ENCODE data around the gene SALL1. TPM values are rescaled to one million over a fixed set of nuclear protein-coding genes. Genes with fewer than 3 reads are reported as not detected.

SALL1 gene
- 0.88 TPM in 1 of 2 replicates, not detected in the other for total RNA-seq

DNA sequence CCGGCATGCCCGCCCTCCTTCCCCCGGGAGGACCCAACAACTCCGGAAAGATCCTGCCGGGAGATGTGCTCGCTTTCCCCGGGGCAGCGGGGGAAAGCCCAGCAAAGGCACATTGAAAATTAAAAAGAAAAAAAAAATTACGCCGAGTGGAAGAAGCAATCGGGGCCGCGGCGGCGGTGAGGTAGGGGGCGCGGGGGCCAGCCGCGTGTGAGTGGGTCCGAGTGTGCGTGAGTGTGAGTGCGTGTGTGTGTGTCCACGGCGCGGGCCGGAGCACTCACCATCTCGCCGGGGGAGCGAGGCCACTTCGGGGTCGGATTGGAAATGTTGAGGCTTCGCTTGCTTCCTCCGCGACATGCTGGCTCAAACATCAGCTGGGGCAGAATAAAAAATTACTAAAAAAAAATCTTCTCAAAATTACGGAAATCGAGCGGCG is at the start of gene SALL1:
Gene SALL1 (minus strand): TSS at position 383 of the 433 bp plus-strand sequence. CDS start 29 bp downstream, at position 354.
- DNase-seq (ENCODE audit: low read depth, low spot score) = no peak

DNA sequence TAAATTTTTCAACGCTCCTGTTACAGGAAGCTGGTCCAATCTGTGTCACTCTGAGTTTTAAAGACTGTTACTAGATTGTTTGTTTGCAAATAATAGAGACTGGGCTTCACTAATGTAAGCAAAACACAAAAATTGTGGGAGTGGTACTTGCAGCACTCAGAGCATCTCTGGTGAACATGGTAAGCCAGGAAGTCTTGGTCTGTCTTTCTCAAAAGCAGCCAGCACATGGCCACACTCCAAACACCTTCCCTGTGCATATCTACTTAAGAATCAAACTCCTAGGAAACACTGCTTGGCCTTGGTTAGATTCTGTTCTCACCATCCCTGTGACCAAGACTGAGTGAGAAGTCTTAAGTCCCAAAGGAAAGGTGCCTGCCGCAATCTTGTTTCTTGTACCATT is 49.7 kb upstream of the SALL1 start:
- no peak for DNase-seq (ENCODE audit: low read depth, low spot score)

DNA sequence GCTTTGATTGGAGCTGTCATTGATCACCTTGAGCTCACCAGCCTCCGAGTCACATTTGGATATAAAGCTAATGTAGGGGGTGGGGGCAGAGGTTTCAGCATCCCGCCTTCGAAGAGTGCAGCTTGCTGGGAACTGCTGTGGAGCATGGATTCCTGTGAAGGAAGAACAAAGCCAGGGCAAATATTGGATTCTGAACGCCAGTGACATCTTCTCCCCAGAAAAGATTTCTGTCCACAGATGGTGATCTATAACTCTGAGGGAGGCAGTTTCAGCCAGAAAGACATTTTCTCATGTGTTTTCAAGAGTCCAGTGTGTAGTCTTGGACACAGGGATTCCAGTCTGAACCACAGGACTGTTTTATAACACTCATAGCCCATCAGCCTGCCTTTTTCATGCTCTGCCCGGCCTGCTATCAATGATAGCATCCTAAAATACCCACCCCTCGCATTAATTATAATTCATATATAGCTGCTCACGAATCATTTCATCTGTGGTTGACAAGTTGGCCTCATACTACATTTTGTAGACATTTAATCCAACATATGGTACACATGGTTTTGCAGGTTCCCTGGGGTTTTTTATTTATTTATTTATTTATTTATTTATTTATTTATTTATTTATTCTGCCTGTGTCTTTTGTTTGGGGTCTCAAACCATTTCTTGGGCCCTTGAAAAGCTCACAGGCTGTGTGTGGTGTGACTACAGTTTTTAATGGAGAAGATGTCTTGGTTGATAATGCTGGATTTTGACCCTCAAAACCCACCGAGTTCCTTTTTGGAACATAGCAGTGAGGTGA is 47.1 kb upstream of the SALL1 start:
- no peak for DNase-seq (ENCODE audit: low read depth, low spot score)

DNA sequence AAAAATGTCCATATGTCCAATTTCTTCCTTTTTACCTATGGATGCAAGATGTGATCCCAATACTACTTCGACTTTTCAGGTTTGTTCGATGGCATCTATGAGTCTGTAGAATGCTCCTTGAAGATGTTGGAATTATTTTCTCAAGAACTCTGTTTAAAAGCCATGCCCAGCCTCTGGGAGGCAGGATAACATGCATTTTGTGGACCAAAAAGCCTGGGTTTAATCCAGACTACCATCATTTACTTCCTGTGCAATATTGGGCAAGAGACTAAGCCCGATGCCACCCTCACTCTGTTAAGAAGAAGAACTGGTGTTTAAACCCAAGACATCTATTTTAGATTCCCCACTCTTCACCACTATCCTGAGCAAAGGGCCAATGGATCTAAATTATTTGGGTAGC is 42.8 kb upstream of the SALL1 start:
- no peak for DNase-seq (ENCODE audit: low read depth, low spot score)

DNA sequence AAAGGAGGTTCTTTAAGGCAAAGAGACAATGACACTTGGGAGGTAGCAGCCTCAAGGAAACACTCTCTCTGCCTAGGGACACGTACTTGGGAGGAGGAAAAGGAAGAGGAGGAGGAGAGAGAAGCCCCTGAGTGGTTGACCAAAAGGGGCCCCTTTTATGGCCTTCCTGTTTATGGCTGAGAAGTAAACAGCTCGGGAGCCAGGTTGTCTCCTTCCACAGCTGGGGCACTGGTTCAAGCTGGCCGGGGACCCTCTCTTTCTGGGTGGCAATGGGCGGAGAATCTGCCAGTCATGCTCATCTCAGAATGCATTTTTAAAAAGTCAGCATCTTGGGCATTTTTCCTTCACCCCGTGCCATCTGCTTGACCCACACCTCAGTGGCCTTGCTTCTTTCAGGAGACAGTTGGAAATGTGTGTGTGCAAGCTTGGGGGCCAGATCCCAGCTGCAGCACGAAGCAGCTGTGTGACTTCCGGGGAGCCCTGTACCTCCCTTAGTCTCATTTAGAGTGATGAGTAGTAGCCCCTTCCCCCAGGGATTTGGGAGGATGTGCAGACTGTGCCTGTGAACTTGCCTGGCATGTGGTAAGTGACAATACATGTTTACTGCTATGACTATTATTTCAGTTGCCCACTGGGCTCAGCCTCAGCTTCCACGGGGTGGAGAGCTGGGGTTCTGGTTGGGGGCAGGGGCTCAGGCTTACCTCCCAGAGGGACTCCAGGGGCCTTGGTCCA is 33.8 kb upstream of the SALL1 start:
- no peak for DNase-seq (ENCODE audit: low read depth, low spot score)

DNA sequence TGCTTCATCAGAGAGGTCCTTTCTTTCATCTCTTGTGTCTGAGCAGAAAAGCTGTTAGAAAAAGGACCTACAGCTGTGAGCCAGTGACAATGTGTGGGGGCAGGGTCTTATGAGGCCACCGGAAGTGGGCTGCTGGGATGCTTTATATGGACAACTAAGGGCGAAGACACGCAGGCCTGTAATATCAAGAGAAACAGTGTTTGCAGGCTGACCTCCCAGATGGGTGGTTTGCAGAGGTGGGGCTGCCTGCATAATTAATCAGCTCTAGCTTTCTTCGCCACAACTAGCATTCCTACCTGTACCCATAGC is 30.4 kb upstream of the SALL1 start:
- no peak for DNase-seq (ENCODE audit: low read depth, low spot score)

DNA sequence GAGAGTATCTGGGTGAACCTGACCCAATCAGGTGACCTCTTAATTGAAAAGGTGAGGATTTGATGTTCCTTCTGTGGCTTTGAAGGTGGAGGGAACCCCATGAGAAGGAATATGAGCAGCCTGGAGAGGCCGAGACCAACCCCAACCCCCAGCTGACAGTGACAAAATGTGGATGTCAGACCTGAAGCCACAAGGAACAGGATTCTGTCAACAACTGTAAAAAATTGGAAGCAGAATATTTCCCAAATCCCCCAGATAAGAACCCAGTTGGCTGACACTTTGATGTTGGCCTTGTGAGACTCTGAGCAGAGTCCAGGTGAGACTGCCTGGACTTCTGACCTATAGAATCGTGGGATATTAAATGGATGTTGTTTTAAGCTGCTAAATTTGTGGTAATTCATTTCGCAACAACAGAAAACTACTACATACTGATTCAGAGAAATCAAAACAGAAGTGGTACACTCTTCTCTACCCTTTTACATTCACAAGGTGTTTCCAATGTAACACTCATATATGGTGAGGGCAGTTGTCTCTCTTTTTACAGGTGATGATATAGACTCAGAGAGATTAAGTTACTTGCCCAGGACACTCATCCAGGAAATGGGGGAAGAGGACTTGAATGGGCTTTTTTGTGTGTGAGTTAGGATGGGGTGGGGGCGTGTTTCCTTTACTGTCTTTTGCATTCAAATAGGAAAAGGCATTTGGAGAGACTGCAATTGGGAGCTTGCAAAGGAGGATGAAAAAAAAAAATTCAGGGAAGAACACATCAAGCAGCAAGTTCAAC is 29.8 kb upstream of the SALL1 start:
- DNase-seq (ENCODE audit: low read depth, low spot score) = no peak

DNA sequence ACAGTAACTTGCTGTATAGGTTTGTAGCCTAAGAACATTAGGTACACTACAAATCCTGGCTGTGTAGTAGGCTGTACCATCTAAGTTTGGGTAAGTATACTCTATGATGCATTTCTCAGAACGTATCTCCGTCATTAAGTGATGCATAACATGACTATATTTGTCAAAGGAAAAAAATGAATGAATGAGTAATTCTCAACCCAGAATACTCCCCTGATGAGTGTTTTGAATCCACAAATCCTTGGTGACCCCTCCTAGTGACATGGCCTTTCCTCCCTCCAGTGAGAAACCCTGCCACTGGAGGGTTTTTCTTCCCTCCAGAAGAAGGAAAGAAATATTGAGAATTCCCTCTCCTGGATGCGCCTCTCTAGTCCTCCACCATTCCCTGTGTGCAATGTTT is 24.0 kb upstream of the SALL1 start:
- DNase-seq (ENCODE audit: low read depth, low spot score) = no peak

DNA sequence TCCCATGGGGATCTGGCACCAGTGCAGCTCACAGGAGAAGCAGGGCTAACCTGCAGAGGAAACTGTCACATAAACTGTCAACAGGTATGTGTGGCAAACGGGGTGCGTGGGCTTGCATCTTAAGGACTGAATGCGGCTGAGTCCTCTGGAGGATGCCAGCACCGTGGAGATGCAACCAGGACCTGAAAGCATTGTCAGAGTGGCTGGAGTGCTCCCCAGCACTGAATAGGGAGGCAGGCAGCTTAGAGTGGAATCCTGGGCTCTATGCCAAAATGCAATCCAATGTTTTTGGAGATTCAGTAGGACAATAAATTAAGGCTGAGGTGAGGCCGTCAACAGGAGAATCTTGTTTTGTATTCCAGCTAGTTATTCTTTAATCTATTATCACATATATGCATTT is 21.3 kb upstream of the SALL1 start:
- no peak for DNase-seq (ENCODE audit: low read depth, low spot score)

DNA sequence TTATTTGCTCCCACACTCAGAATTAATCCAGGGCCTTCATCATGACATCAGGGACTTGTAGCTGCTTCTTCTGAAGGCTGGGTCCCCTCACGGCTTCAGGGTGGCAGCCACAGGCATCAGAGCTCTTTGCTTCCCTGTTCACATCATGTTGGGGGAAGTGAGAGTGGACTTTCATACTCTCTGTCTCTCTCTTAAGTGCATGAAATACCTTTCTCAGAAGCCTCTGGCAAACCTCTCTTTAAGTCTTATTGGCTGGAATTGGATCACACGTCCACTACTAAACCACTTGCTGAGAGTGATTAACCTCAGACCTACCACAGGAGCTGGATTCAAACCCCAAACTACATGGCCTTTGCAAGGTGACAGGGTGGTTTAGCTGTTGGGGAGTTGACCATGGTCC is 17.7 kb upstream of the SALL1 start:
- DNase-seq (ENCODE audit: low read depth, low spot score) = no peak

DNA sequence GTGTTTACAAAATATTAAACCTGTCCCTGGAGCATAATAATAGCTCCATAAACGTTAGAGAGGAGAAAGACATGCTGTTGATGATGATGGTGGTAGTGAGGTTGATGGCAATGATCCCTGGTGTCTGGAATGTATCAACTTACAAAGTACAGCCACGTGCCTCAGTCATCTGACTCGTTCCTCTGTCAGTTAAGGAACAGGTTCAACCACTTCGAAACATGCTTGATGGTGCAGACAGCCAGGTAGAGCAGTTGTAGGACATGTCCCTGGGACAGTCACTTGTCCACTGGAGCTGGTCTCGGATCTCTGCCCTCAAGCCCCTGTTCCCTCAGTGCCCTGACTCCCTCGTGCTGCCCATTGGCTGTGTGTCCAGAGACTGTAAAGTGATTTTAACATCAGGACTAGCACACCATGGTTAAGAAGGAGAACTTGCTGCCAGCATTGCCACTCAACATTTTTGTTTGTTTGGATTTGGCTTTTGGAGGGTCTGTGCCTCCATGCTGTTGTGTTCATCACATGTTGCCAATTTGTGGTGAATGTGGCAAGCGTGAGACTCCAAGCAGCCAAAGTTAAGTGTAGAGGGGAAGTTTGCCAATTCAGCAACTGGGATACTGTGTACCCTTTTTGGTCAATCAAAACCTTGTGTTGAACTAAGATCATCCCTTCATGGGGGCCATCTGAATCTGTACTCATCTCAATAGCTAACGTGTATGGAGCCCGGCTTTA is 16.3 kb upstream of the SALL1 start:
- no peak for DNase-seq (ENCODE audit: low read depth, low spot score)

DNA sequence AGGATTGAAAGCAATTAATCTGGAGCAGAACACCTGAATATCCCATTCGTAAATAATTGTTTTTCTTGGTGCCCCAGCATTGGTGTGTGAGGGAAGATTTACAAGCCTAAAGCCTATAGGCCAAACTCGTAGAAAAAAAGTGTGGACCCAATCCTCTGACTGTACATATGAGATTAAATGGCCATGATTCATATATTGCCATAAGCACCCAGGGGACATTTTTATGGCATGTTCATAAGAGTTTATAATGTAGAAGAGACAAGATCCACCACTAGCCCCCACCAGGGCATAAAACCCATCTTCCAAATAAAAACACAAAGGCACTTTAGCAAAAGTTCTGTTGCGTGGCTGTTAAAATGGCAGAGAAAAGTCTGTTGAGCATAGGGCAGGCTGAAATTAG is 15.5 kb upstream of the SALL1 start:
- DNase-seq (ENCODE audit: low read depth, low spot score) = no peak

DNA sequence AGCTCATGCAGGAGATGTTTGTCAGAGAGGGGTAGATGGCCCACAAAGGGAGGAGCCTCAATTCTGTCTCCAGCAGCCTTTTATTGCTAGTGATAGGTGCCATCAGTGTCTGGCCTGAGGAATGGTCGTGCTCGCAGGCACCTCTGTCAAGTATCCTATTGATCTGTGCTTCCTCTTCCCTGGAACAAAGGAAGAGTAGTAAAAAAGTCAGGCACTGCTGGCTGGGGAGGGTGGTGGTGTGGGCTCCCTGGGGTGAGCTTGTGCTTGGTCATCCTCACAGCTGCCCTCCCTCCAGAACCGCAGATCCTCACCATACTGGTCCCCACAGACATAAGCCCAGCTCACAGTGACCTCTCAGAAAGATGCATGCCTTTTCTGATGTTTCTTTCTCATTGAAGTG is 15.0 kb upstream of the SALL1 start:
- DNase-seq (ENCODE audit: low read depth, low spot score) = no peak

DNA sequence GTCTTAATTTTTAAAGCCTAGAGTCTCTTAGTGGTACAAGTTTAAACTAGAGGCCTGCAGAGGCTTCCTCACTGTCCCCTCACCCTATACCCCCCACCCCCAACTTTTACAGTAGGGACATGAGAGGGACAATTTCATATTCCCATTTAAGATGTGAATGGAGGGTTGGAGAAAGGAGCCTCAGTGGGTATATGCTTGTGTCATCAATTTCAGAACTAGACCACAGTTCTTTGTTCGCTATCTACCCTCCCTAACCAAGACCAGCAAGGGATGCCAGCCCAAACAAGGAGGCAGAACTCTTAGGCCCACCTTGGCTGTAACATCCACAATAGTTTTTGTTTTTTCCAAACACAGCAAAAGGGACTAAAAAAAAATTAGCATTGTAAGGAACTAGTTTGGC is 14.0 kb upstream of the SALL1 start:
- no peak for DNase-seq (ENCODE audit: low read depth, low spot score)

DNA sequence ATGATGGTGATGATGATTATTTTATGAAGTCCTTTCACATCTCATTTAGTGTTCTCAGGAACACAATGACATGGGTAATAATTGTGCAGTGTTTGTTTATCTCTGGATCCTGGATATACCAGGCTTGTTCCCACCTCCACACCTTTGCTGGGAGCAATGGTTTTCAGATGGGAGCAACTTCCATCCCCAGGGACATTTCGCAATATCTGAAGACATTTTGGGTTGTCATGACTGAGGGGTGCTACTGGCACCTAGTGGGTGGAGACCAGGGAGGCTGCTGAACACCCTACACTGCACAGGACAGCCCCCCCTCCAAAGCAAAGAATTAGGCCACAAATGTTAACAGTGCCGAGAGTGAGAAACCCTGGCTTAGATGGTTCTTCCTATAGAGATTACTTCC is 13.5 kb upstream of the SALL1 start:
- DNase-seq (ENCODE audit: low read depth, low spot score) = no peak

DNA sequence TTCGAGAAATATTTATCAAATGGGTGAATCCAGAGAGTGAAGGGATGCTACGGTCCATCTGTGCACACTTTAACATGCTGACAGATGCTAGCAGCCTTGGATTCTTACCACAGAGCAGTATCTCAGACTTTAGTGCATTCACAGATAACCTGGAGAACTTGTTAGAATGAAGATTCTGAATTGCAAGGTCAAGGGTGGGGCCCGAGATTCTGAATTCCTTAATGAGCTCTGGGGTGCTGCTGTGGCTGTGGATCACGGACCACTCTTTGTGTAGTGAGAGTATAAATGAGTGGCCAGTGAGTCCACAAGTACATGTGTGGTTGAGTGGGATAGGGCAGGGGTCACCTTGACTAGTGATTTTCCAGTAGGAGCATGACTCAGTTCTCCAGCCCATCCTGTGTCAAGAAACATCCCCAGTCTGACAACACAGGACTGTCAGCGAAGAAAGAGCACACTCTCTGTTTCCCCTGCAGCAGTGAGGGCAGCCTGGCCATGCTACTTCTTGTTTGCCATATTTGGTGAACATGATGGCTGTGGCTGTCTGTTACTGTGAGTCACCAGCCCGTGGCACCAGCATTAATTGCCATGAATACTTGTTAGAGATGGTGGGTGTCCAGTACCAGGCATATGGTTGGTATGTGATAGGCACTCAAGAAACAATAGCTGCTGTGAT is 13.0 kb upstream of the SALL1 start:
- DNase-seq (ENCODE audit: low read depth, low spot score) = no peak

DNA sequence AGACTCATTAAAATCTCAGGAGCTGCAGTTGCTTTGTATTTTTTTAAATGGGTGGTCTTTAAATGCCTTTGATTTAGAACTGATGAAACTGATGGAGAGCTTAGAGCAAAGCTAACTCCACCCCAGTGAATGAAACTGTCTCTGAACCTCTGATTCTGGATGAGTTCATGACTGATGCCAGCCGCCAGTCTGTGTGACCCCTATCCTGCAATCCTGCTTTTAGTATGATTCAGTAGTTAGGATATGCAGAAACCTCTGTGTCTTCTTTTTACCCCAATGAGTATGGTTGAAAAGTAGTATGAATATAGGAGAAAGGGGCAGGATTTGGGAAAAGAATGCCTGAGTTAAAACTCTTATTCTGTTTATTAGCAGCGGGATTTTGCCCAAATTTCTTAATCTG is 12.3 kb upstream of the SALL1 start:
- DNase-seq (ENCODE audit: low read depth, low spot score) = no peak

DNA sequence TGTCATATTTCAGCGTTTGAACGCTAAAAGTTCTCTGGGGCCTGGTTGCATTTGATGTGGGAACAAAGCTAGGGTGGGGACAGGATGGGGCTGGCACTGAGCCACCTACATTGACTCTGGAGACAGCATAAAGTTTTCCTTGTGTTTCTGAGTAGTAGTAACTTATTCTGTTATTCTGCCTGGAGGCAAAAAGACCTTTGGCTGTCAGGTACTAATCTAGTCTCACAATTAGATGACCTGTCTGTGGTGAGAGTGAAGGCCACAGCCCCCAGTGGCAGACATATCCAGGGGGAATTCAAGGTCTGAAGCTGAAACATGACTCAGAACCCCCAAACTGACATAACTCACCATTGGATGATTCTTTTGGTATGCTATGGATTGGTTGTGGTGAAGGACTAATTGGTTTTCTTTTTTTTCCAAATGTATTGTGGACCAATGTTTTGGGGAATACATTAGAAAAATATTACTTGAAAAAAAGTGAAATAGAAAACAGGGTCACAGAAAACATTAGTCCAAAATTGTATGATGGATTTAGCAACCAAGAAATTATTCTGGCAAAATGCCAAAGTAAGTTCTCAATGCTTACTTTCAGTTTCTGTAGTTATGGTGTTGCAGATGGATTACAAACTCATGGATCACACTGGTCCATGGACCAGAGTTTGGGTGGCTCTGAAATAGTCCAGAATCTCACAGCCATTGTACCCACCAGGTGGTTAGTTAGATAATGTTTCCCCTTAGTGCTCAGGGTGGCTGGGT is 10.5 kb upstream of the SALL1 start:
- DNase-seq (ENCODE audit: low read depth, low spot score) = no peak

DNA sequence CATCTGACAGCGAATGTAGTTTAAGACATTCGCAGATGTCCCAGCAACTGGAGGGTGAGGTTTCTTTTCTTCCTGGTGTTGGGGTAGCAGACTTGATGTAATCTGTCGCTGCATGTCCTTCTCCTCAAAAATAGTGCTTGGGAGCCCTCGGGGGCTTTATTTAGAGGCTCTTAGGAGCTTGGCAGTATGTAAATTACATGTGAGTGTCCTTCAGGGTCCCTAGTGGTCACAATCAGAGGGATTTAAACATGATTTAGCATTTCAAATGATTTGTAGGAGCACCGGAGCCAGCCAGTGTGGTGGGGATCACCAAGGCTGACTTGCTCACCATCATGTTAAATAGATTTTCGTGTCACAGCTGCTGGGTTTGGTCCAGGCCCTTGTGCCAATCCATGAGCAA is 8.8 kb upstream of the SALL1 start:
- DNase-seq (ENCODE audit: low read depth, low spot score) = no peak

DNA sequence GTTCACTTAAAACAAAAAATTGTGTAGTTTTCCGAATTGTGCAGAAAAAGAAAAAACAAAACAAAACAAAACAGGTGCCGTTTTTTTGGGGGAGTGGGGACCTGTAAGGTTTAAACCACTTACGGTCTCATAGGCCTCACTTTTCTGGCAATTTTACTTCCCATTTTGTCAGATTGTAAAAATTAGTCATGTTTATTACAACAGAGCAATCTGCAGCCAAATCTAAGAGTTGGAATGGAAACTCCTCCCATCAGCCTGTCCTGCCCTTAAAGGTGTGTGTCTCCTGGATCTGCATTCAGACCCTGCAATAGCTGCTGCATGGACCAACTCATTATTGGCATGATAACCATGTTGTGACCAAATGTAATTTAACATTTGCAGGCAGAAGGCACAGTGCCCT is 8.2 kb upstream of the SALL1 start:
- no peak for DNase-seq (ENCODE audit: low read depth, low spot score)

Data from pulmonary artery endothelial cell (primary cell).